ENCODE results near the gene WDR41. TPM values are rescaled to one million over a fixed set of nuclear protein-coding genes. Genes with fewer than 3 reads are reported as not detected.

The WDR41 gene
- total RNA-seq, 1 experiment from 2014 or later: 39.8 TPM

- DNase-seq (ENCODE audit: low spot score) (no peak), ATAC-seq (no peak)
- peaks cover 2% of the 10 kb centered on the region for H3K36me3 Mint-ChIP-seq
- no peaks in the 10 kb centered on the region for H3K27me3 Mint-ChIP-seq (ENCODE audit: low read depth)
- H3K27ac Mint-ChIP-seq: no peak overlapping the region
- ChIA-PET CTCF (interaction anchor here (0.6 kb wide), 1 partner anchor 48 kb away, joined by 4 read pairs; no protein-coding TSS in a partner anchor), POLR2A (no interaction called here)
- peaks cover 5% of the 10 kb centered on the region for H3K9me3 Mint-ChIP-seq
- no peaks in the 10 kb centered on the region for H3K4me1 Mint-ChIP-seq
- H3K4me3 Mint-ChIP-seq: no peak overlapping the region
- no peak for TF ChIP-seq ZNF263 (CRISPR knock-in tag; IDR thresholded peaks at IDR 0.05; ENCODE audit: low read depth)
- no peak for TF ChIP-seq ZNF232 (CRISPR knock-in tag; IDR thresholded peaks at IDR 0.05)
- no peak for TF ChIP-seq ZNF416 (CRISPR knock-in tag; IDR thresholded peaks at IDR 0.05)
- TF ChIP-seq STAT6 (CRISPR knock-in tag; conservative IDR thresholded peaks at IDR 0.05; ENCODE audit: low read depth): no peak
- no peak for TF ChIP-seq USF2 (CRISPR knock-in tag; IDR thresholded peaks at IDR 0.05)
- TF ChIP-seq GABPB1 (CRISPR knock-in tag; IDR thresholded peaks at IDR 0.05): no peak
- TF ChIP-seq FOXK1 (CRISPR knock-in tag; IDR thresholded peaks at IDR 0.05): no peak
- no peak for TF ChIP-seq ZNF532 (CRISPR knock-in tag; IDR thresholded peaks at IDR 0.05; ENCODE audit: borderline replicate concordance)
Measured at GRCh38 chr5:77463905-77464304, 28.2 kb downstream of the WDR41 start.

- POLR2A ChIA-PET: no interaction called here
- Mint-ChIP-seq H3K36me3 (no peaks in the 10 kb centered on the region), H3K9me3 (no peaks in the 10 kb centered on the region), H3K4me1 (no peaks in the 10 kb centered on the region), H3K27me3 (ENCODE audit: low read depth) (no peaks in the 10 kb centered on the region), H3K4me3 (no peak overlapping the region), H3K27ac (no peak overlapping the region)
- CTCF ChIA-PET: no interaction called here
- no peak for DNase-seq (ENCODE audit: low spot score)
- ATAC-seq: no peak
- TF ChIP-seq MLX (CRISPR knock-in tag; IDR thresholded peaks at IDR 0.05): no peak
- TF ChIP-seq AR (CRISPR knock-in tag; IDR thresholded peaks at IDR 0.05): no peak
- TF ChIP-seq NFYB (CRISPR knock-in tag; conservative IDR thresholded peaks at IDR 0.05; ENCODE audit: low read depth): no peak
- no peak for TF ChIP-seq ATF1 (CRISPR knock-in tag; IDR thresholded peaks at IDR 0.05)
- no peak for TF ChIP-seq NR1H2 (CRISPR knock-in tag; IDR thresholded peaks at IDR 0.05)
Measured at GRCh38 chr5:77461287-77461686, 30.8 kb downstream of the WDR41 start.
